ENCODE data around the gene BANK1. TPM values are rescaled to one million over a fixed set of nuclear protein-coding genes. Genes with fewer than 3 reads are reported as not detected.

The BANK1 gene
- total RNA-seq, 4 donors from 2014 or later: 0.20 to 22.4 (median 9.4) TPM

DNA sequence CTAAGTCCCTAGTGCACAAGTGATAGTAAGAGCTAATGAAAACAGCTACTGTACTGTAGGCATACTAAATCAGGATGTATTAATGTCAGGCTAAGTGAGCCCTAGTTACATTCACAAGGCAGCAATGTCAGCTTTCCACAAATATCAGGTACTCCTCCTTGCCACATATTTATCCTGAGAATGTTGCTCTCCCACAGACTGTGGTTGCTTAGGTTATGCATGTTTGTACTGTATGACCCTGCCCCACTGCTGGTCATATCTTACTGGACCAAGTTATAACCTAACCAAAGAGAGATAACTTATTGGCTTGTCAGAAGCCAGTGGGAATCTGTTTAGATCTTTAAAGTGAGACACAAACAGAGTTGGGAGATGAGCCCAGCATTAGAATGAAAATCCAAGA lies 313.7 kb downstream of the BANK1 start:
- peaks cover 9 to 16% of the 10 kb centered on the region in 2 donors for H3K9me3 ChIP-seq
- H3K27ac ChIP-seq: no peak overlapping the region
- no peaks in the 10 kb centered on the region for H3K27me3 ChIP-seq
- H3K36me3 ChIP-seq: no peaks in the 10 kb centered on the region
- TF ChIP-seq POLR2A (IDR thresholded peaks at IDR 0.05) (no peak), POLR2AphosphoS5 (IDR thresholded peaks at IDR 0.05) (no peak), EP300 (IDR thresholded peaks at IDR 0.05; ENCODE audit: low read depth) (no peak)
- TF ChIP-seq, protein P1, sequence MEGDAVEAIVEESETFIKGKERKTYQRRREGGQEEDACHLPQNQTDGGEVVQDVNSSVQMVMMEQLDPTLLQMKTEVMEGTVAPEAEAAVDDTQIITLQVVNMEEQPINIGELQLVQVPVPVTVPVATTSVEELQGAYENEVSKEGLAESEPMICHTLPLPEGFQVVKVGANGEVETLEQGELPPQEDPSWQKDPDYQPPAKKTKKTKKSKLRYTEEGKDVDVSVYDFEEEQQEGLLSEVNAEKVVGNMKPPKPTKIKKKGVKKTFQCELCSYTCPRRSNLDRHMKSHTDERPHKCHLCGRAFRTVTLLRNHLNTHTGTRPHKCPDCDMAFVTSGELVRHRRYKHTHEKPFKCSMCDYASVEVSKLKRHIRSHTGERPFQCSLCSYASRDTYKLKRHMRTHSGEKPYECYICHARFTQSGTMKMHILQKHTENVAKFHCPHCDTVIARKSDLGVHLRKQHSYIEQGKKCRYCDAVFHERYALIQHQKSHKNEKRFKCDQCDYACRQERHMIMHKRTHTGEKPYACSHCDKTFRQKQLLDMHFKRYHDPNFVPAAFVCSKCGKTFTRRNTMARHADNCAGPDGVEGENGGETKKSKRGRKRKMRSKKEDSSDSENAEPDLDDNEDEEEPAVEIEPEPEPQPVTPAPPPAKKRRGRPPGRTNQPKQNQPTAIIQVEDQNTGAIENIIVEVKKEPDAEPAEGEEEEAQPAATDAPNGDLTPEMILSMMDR (IDR thresholded peaks at IDR 0.05): no peak
- no peak overlapping the region for H3K4me3 ChIP-seq
- intact Hi-C loops (cut with DNase I; ENCODE audit: low total_unique reads) (no loop called here), in situ Hi-C loops (cut with MboI; ENCODE audit: low pct_ligation_motif_present in 1 of 4, low pct_unique_long_range_greater_than_20kb in 1 of 4, low sequenced_read_pairs in 3 of 4) (no loop called here)
- DNase-seq: no peak
- no peaks in the 10 kb centered on the region for H3K4me1 ChIP-seq

DNA sequence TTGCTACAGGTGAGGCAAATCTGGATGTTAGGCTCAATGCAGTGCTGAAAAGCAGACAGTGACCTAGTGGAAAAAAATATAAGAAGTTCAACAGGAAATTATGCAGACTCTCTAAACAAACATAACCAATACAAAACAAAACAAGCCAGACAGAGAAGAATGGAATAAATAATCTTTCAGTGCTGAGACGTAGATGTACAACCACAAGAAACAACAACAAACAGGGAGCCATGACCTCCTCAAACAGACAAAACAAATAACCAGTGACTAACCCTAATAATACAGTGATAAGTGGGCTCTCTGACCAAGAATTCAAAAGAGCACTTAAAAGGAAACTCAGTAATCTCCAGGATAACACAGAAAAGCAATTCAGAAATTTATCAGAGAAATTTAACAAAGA lies 315.5 kb downstream of the BANK1 start:
- in situ Hi-C loops (cut with MboI; ENCODE audit: low pct_ligation_motif_present in 1 of 4, low pct_unique_long_range_greater_than_20kb in 1 of 4, low sequenced_read_pairs in 3 of 4): no loop called here
- no peaks in the 10 kb centered on the region for H3K36me3 ChIP-seq
- H3K27me3 ChIP-seq: no peaks in the 10 kb centered on the region
- H3K27ac ChIP-seq: no peak overlapping the region
- no peak for DNase-seq
- no peaks in the 10 kb centered on the region for H3K4me1 ChIP-seq
- no peak for TF ChIP-seq EP300 (IDR thresholded peaks at IDR 0.05; ENCODE audit: low read depth)
- no peak for TF ChIP-seq POLR2A (IDR thresholded peaks at IDR 0.05)
- no peak for TF ChIP-seq POLR2AphosphoS5 (IDR thresholded peaks at IDR 0.05)
- TF ChIP-seq, protein P1 (IDR thresholded peaks at IDR 0.05): no peak
- H3K4me3 ChIP-seq: no peak overlapping the region
- intact Hi-C loops (cut with DNase I; ENCODE audit: low total_unique reads): no loop called here
- peaks cover 9 to 16% of the 10 kb centered on the region in 2 donors for H3K9me3 ChIP-seq
- WGBS, 2 donors (ENCODE audit: low coverage in 1 of 2): 56 to 64% methylated on average over 1 of the region's 1 CpG

DNA sequence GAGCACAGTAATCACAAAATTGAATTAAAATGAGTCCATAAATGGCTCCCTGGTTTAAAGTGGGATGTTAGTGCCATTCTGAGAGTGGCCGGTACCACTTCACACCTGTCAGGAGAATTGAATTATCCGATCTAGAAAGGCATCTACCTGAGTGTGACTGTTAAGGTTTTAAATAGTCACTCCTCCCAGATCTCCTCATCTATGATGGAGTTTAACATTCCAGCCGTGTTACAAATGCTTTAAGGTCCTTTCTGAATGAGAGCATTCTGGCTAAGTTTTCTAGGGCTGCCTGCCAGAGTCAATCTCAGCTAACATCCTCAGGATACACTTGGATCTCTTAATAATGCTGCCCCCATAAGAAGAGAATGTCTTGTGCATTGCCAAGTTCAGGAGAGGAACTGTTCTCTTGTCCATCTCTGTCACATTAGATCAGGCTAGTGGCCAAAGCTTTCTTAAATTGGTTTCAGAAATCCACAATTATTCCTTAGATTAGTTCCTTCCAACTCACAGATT lies 323.6 kb downstream of the BANK1 start:
- TF ChIP-seq POLR2AphosphoS5 (IDR thresholded peaks at IDR 0.05) (no peak), EP300 (IDR thresholded peaks at IDR 0.05; ENCODE audit: low read depth) (no peak), POLR2A (IDR thresholded peaks at IDR 0.05) (no peak)
- TF ChIP-seq, protein P1 (IDR thresholded peaks at IDR 0.05): no peak
- in situ Hi-C loops (cut with MboI; ENCODE audit: low pct_ligation_motif_present in 1 of 4, low pct_unique_long_range_greater_than_20kb in 1 of 4, low sequenced_read_pairs in 3 of 4) (no loop called here), intact Hi-C loops (cut with DNase I; ENCODE audit: low total_unique reads) (no loop called here)
- WGBS, 2 donors (ENCODE audit: low coverage in 1 of 2): 87 to 100% methylated on average over 2 to 3 of the region's 3 CpGs
- Histone ChIP-seq H3K4me1 (no peaks in the 10 kb centered on the region), H3K4me3 (no peak overlapping the region), H3K27me3 (no peaks in the 10 kb centered on the region), H3K9me3 (no peaks in the 10 kb centered on the region), H3K27ac (no peak overlapping the region), H3K36me3 (no peaks in the 10 kb centered on the region)
- no peak for DNase-seq

DNA sequence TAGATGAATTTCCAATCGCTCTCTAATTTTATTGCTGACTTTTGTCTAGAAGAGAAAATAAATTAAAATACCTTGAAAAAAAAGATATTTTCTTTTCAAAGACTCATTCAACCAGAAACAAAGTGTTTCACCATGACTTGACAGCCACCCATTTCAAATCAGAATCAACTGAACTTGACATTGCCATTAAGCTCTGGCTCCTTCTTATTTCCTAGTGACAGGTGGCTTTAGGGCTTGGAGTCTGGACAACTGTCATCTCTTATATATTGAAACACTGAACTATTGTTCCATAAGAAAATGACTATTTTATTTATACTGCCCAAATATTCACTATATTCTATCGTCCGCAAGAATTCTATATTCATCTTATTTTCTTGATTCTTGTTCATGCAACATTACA lies 325.6 kb downstream of the BANK1 start:
- WGBS, 2 donors (ENCODE audit: low coverage in 1 of 2): 89 to 90% methylated on average over 3 of the region's 3 CpGs
- TF ChIP-seq EP300 (IDR thresholded peaks at IDR 0.05; ENCODE audit: low read depth) (no peak), POLR2AphosphoS5 (IDR thresholded peaks at IDR 0.05) (no peak), POLR2A (IDR thresholded peaks at IDR 0.05) (no peak)
- TF ChIP-seq, protein P1 (IDR thresholded peaks at IDR 0.05): no peak
- intact Hi-C loops (cut with DNase I; ENCODE audit: low total_unique reads): no loop called here

More for the DNA sequence above, 325.6 kb downstream of the BANK1 start:
- Histone ChIP-seq H3K4me1 (no peaks in the 10 kb centered on the region), H3K27ac (no peak overlapping the region), H3K27me3 (no peaks in the 10 kb centered on the region), H3K36me3 (no peaks in the 10 kb centered on the region), H3K9me3 (peaks cover 5 to 6% of the 10 kb centered on the region in 2 donors), H3K4me3 (no peak overlapping the region)
- DNase-seq: no peak
- in situ Hi-C loops (cut with MboI; ENCODE audit: low pct_ligation_motif_present in 1 of 4, low pct_unique_long_range_greater_than_20kb in 1 of 4, low sequenced_read_pairs in 3 of 4): no loop called here

All from transverse colon (tissue), 4 donors.